ENCODE results near the gene SLC4A2. TPM values are rescaled to one million over a fixed set of nuclear protein-coding genes. Genes with fewer than 3 reads are reported as not detected.

SLC4A2 gene
- total and polyA plus RNA-seq, 7 donors = 26.5 to 39.8 (median 32.0) TPM

- Histone ChIP-seq H3K36me3 (ENCODE audit: insufficient read depth in 1 of 2, low read depth in 1 of 2) (peaks cover 0 to 22% of the 10 kb centered on the region in 2 donors), H3K27ac (no peak overlapping the region), H3K27me3 (ENCODE audit: insufficient read depth in 3 of 3, low read length in 2 of 3) (no peaks in the 10 kb centered on the region), H3K4me3 (peak overlapping the region; percentile 30), H3K4me1 (no peaks in the 10 kb centered on the region), H3K9me3 (no peaks in the 10 kb centered on the region)
- 31 to 36% (median 32%) methylated on average over 65 to 114 of the region's 114 CpGs for WGBS, 3 donors
- DNase-seq = no peak
- TF ChIP-seq CTCF (IDR thresholded peaks at IDR 0.05) = no peak
- ATAC-seq = peak; percentile 11 to 46 (median 34)
- intact Hi-C loops (cut with DNase I) = no loop called here
Observed at GRCh38 chr7:151115121-151115835, 55.9 kb downstream of the SLC4A2 start.

GRCh38 chr7:151115836-151116418 is 56.5 kb downstream of the SLC4A2 start:
- H3K27ac ChIP-seq = no peak overlapping the region
- TF ChIP-seq CTCF (IDR thresholded peaks at IDR 0.05) = no peak
- no peak for ATAC-seq
- no peaks in the 10 kb centered on the region for H3K9me3 ChIP-seq
- peaks cover 0 to 28% of the 10 kb centered on the region in 2 donors for H3K36me3 ChIP-seq (ENCODE audit: insufficient read depth in 1 of 2, low read depth in 1 of 2)
- H3K4me3 ChIP-seq = peak overlapping the region; percentile 30
- DNase-seq = no peak
- H3K27me3 ChIP-seq (ENCODE audit: insufficient read depth in 3 of 3, low read length in 2 of 3) = no peaks in the 10 kb centered on the region
- WGBS, 3 donors = 83 to 91% (median 86%) methylated on average over 13 to 14 of the region's 14 CpGs
- intact Hi-C loops (cut with DNase I) = no loop called here
- no peaks in the 10 kb centered on the region for H3K4me1 ChIP-seq

- Histone ChIP-seq H3K4me3 (no peak overlapping the region), H3K9me3 (no peaks in the 10 kb centered on the region), H3K27ac (no peak overlapping the region), H3K4me1 (no peaks in the 10 kb centered on the region), H3K36me3 (ENCODE audit: insufficient read depth in 1 of 2, low read depth in 1 of 2) (peaks cover 0 to 37% of the 10 kb centered on the region in 2 donors), H3K27me3 (ENCODE audit: insufficient read depth in 3 of 3, low read length in 2 of 3) (no peaks in the 10 kb centered on the region)
- 93 to 95% (median 93%) methylated on average over 27 of the region's 27 CpGs for WGBS, 3 donors
- ATAC-seq (no peak), DNase-seq (no peak)
- no peak for TF ChIP-seq CTCF (IDR thresholded peaks at IDR 0.05)
- intact Hi-C loops (cut with DNase I) = no loop called here
Observed at GRCh38 chr7:151116603-151117440, 57.4 kb downstream of the SLC4A2 start.

GRCh38 chr7:151117565-151117964 is 58.2 kb downstream of the SLC4A2 start:
- no peak for TF ChIP-seq CTCF (IDR thresholded peaks at IDR 0.05)
- intact Hi-C loops (cut with DNase I) = no loop called here
- Histone ChIP-seq H3K4me3 (no peak overlapping the region), H3K4me1 (no peaks in the 10 kb centered on the region), H3K36me3 (ENCODE audit: insufficient read depth in 1 of 2, low read depth in 1 of 2) (peaks cover 0 to 41% of the 10 kb centered on the region in 2 donors), H3K27ac (no peak overlapping the region), H3K27me3 (ENCODE audit: insufficient read depth in 3 of 3, low read length in 2 of 3) (no peaks in the 10 kb centered on the region), H3K9me3 (no peaks in the 10 kb centered on the region)
- 90 to 94% (median 90%) methylated on average over 12 of the region's 12 CpGs for WGBS, 3 donors
- DNase-seq = no peak
- no peak for ATAC-seq

Measured in psoas muscle (tissue), 8 donors.